Heart right ventricle (tissue), 16 donors: ENCODE measurements around the gene MYL10. TPM values are rescaled to one million over a fixed set of nuclear protein-coding genes. Genes with fewer than 3 reads are reported as not detected.

Experiments
- ATAC-seq, 8 donors: fragments of 200-7000 bp; cut with Tn5 transposase; one replicate each; pipeline ENCODE4 v1.9.1; 2020; ENCODE audit warnings: mild to moderate bottlenecking in 8 of 8, moderate library complexity in 8 of 8, moderate number of reproducible peaks in 1 of 8
- DNase-seq, 2 donors: peaks; one replicate each; pipeline ENCODE4 v3.0.0-alpha.2; 2020
- H3K27ac ChIP-seq, 10 donors: fragments of 200-600 bp; sonication (generic) in 2 of 10; one replicate each; pipeline versions ENCODE4 v1.5.0 to v1.8.0; 2020 to 2022; ENCODE audit warnings: mild to moderate bottlenecking in 3 of 10
- H3K27me3 ChIP-seq, 7 donors: fragments of 200-600 bp; one replicate each; pipeline ENCODE4 v1.8.0; 2021 to 2022; ENCODE audit warnings: mild to moderate bottlenecking in 2 of 7
- H3K36me3 ChIP-seq, 9 donors: fragments of 200-600 bp; sonication (generic) in 1 of 9; one replicate each; pipeline versions ENCODE4 v1.5.0 to v1.8.0; 2020 to 2022; ENCODE audit warnings: mild to moderate bottlenecking in 2 of 9
- H3K4me1 ChIP-seq, 9 donors: fragments of 200-600 bp; sonication (generic) in 1 of 9; one replicate each; pipeline versions ENCODE4 v1.5.0 to v1.8.0; 2020 to 2022; ENCODE audit warnings: mild to moderate bottlenecking in 4 of 9
- H3K4me3 ChIP-seq, 10 donors: fragments of 200-600 bp; sonication (generic) in 2 of 10; one replicate each; pipeline versions ENCODE4 v1.5.0 to v1.8.0; 2020 to 2022; ENCODE audit warnings: mild to moderate bottlenecking in 7 of 10, moderate library complexity in 2 of 10
- H3K9me3 ChIP-seq, 11 donors: fragments of 200-600 bp in 10 of 11; sonication (generic) in 2 of 11; one replicate each; pipeline versions ENCODE4 v1.5.0 to v1.8.0; 2013 to 2022; ENCODE audit warnings: mild to moderate bottlenecking in 2 of 11, control low read depth in 1 of 11, moderate library complexity in 1 of 11
- CTCF ChIP-seq, 9 donors: fragments of 200-600 bp; sonication (generic) in 2 of 9; IDR thresholded peaks; one replicate each; pipeline versions ENCODE4 v1.5.0 to v1.8.0; 2021 to 2022; ENCODE audit warnings: antibody characterized with exemption in 9 of 9, mild to moderate bottlenecking in 5 of 9, moderate library complexity in 1 of 9
- WGBS, 2 donors: extraction: QIAGEN DNeasy Blood & Tissue Kit; methylation state at CpG; one replicate each; pipeline ENCODE4 v1.1.7; 2013; ENCODE audit warnings: inconsistent platforms in 1 of 2; 5-methylcytosine and 5-hydroxymethylcytosine counted together
- intact Hi-C, 10 donors: fragments of 100-400 bp; cut with DNase I; formaldehyde crosslinking; loops; one replicate each; pipeline versions ENCODE4 v1.11.1 to v1.14.2; 2022
- polyA plus RNA-seq, 2 donors: library from polyadenylated mRNA; stranded (reverse); fragments of 200-250 nt; gene quantifications; one replicate each; pipeline ENCODE4 v1.2.3, GENCODE V29; 2013
- total RNA-seq, 10 donors: library from RNA; stranded (reverse); fragmentation: NEBNext Ultra II Directional in 3 of 10; extraction: Animal tissue kit (Norgen Biotek cat#: 25700) in 3 of 10; gene quantifications; one replicate each; pipeline versions ENCODE4 v1.2.1 to v1.2.4, GENCODE V29; 2021 to 2023
- donor health status: Arrhythmogenic right ventricular cardiomyopathy.
- donor health status: ischemic (EF 13 %, LVEDD 7.1; RV severe dilation, severe dysfunction).
- donor health status: healthy with polysubstance abuse.
- donor health status: DM: no; HTN: yes; CAD: no.
- donor health status: DM: no; HTN: no; CAD: no.
- donor health status: ischemic (EF 25% LVEDD 6.9; RV normal size, moderate dysfunction).
- donor health status: ischemic (EF 25% LVEDD 5.7; RV mildly dilated, moderate dysfunction).
- donor health status: healthy.
- donor health status: DM: yes; HTN: yes; CAD: no.
- donor health status: Ischemic cardiomyopathy.
- donor health status: ischemic (EF 35%, LVEDD 5.7; RV mildly dilated, moderate dysfunction).
- donor health status: nonischemic (EF 11% LVEDD 7.7; RV severe dilation, severe dysfunction).
- donor health status: DM: yes; HTN: yes; CAD: no.
- donor health status: PGD.
- donor health status: ischemic (EF 29% LVEDD 5.4; RV normal size, mild dysfunction).
- donor health status: nonischemic (EF 23%, LVEDD 6.1; RV moderate dilation, normal function).

The MYL10 gene
- total and polyA plus RNA-seq, 12 donors = not detected

- no peaks in the 10 kb centered on the region for H3K36me3 ChIP-seq
- DNase-seq = no peak
- TF ChIP-seq CTCF (IDR thresholded peaks at IDR 0.05) = no peak
- H3K9me3 ChIP-seq = no peaks in the 10 kb centered on the region
- no peak overlapping the region for H3K27ac ChIP-seq
- whole genome bisulfite sequencing, 2 donors = 94 to 100% methylated on average over 2 of the region's 2 CpGs
- H3K4me1 ChIP-seq = no peaks in the 10 kb centered on the region
- ATAC-seq = no peak
- peaks cover 0 to 4% (median 0%) of the 10 kb centered on the region in 7 donors for H3K27me3 ChIP-seq
- intact Hi-C loops = loop anchor here in 1 of 10 donors (10.0 kb wide), 1 partner anchor 653 kb away; no protein-coding TSS in a partner anchor
- H3K4me3 ChIP-seq = no peak overlapping the region
Observed at GRCh38 chr7:101591504-101591903, 37.6 kb downstream of the MYL10 start.

- 90 to 94% methylated on average over 15 to 18 of the region's 18 CpGs for WGBS, 2 donors
- H3K27ac ChIP-seq = no peak overlapping the region
- H3K4me3 ChIP-seq = no peak overlapping the region
- peaks cover 0 to 4% (median 0%) of the 10 kb centered on the region in 7 donors for H3K27me3 ChIP-seq
- no peaks in the 10 kb centered on the region for H3K9me3 ChIP-seq
- no peak for TF ChIP-seq CTCF (IDR thresholded peaks at IDR 0.05)
- no peaks in the 10 kb centered on the region for H3K36me3 ChIP-seq
- ATAC-seq = no peak
- DNase-seq = no peak
- intact Hi-C loops = loop anchor here in 1 of 10 donors (10.0 kb wide), 1 partner anchor 654 kb away; no protein-coding TSS in a partner anchor
- no peaks in the 10 kb centered on the region for H3K4me1 ChIP-seq
Observed at GRCh38 chr7:101590663-101591435, 38.2 kb downstream of the MYL10 start.

GRCh38 chr7:101589976-101590662 lies 39.0 kb downstream of the MYL10 start:
- TF ChIP-seq CTCF (IDR thresholded peaks at IDR 0.05) = no peak
- DNase-seq = no peak
- H3K27ac ChIP-seq = no peak overlapping the region
- WGBS, 2 donors = 79 to 84% methylated on average over 15 of the region's 15 CpGs
- peaks cover 0 to 4% (median 0%) of the 10 kb centered on the region in 7 donors for H3K27me3 ChIP-seq
- intact Hi-C loops = loop anchor here in 1 of 10 donors (10.0 kb wide), 1 partner anchor 655 kb away; no protein-coding TSS in a partner anchor
- no peaks in the 10 kb centered on the region for H3K36me3 ChIP-seq
- H3K4me3 ChIP-seq = no peak overlapping the region
- H3K9me3 ChIP-seq = no peaks in the 10 kb centered on the region
- H3K4me1 ChIP-seq = no peaks in the 10 kb centered on the region
- ATAC-seq = no peak

GRCh38 chr7:101589052-101589451 lies 40.0 kb downstream of the MYL10 start:
- DNase-seq (no peak), ATAC-seq (no peak)

More at GRCh38 chr7:101589052-101589451, 40.0 kb downstream of the MYL10 start:
- no peaks in the 10 kb centered on the region for H3K36me3 ChIP-seq
- no peak overlapping the region for H3K4me3 ChIP-seq
- no peaks in the 10 kb centered on the region for H3K9me3 ChIP-seq
- no peak for TF ChIP-seq CTCF (IDR thresholded peaks at IDR 0.05)
- WGBS, 2 donors = 69 to 71% methylated on average over 5 of the region's 5 CpGs
- H3K27ac ChIP-seq = no peak overlapping the region
- H3K27me3 ChIP-seq = peaks cover 0 to 4% (median 0%) of the 10 kb centered on the region in 7 donors
- intact Hi-C loops = no loop called here
- H3K4me1 ChIP-seq = no peaks in the 10 kb centered on the region
